Activated CD4-positive, alpha-beta T cell treated with anti-CD3 and anti-CD28 coated beads for 48 hours (primary cell): Measurements from ENCODE around the gene GPR31.
A peak's percentile ranks its signal among the peaks of the same experiment; 100 is the strongest.

ENCODE experiments used
- DNase-seq: peaks from one replicate; pipeline ENCODE4 v3.0.0-alpha.2; 2020

GPR31 gene

GRCh38 chr6:167165858-167166471, 8.2 kb upstream of the GPR31 start:
- DNase-seq, result no peak

- DNase-seq, result no peak
Observed at GRCh38 chr6:167164261-167164660, 6.5 kb upstream of the GPR31 start.

GRCh38 chr6:167163476-167164011, 5.8 kb upstream of the GPR31 start:
- no peak for DNase-seq

GRCh38 chr6:167162591-167162990, 4.8 kb upstream of the GPR31 start:
- no peak for DNase-seq

GRCh38 chr6:167161851-167162467, 4.2 kb upstream of the GPR31 start:
- DNase-seq, result no peak

- DNase-seq, result no peak
Observed at GRCh38 chr6:167157414-167157813, 366 bp downstream of the GPR31 start.

GRCh38 chr6:167154895-167155294, 2.9 kb downstream of the GPR31 start:
- no peak for DNase-seq

- no peak for DNase-seq
Observed at GRCh38 chr6:167154291-167154690, 3.5 kb downstream of the GPR31 start.

GRCh38 chr6:167153521-167153959, 4.2 kb downstream of the GPR31 start:
- peak; percentile 18 for DNase-seq

- DNase-seq, result no peak
Observed at GRCh38 chr6:167152862-167153261, 4.9 kb downstream of the GPR31 start.

- no peak for DNase-seq
Observed at GRCh38 chr6:167151648-167152047, 6.1 kb downstream of the GPR31 start.

GRCh38 chr6:167150941-167151549, 6.7 kb downstream of the GPR31 start:
- peak; percentile 26 for DNase-seq

GRCh38 chr6:167148997-167149396, 8.8 kb downstream of the GPR31 start:
- no peak for DNase-seq

- no peak for DNase-seq
Observed at GRCh38 chr6:167148021-167148420, 9.8 kb downstream of the GPR31 start.

GRCh38 chr6:167146977-167147376, 10.8 kb downstream of the GPR31 start:
- no peak for DNase-seq

GRCh38 chr6:167146135-167146534, 11.6 kb downstream of the GPR31 start:
- no peak for DNase-seq

- DNase-seq, result no peak
Observed at GRCh38 chr6:167145461-167145860, 12.3 kb downstream of the GPR31 start.

GRCh38 chr6:167143041-167143440, 14.7 kb downstream of the GPR31 start:
- no peak for DNase-seq

- DNase-seq, result no peak
Observed at GRCh38 chr6:167142433-167142761, 15.4 kb downstream of the GPR31 start.

- DNase-seq, result peak; percentile 61
Observed at GRCh38 chr6:167141667-167142432, 15.9 kb downstream of the GPR31 start.

- DNase-seq, result no peak
Observed at GRCh38 chr6:167140589-167141474, 16.9 kb downstream of the GPR31 start.

- no peak for DNase-seq
Observed at GRCh38 chr6:167139761-167140160, 18.0 kb downstream of the GPR31 start.

- no peak for DNase-seq
Observed at GRCh38 chr6:167137881-167138280, 19.9 kb downstream of the GPR31 start.
